Motor neuron (in vitro differentiated cells): ENCODE measurements around the gene APOH. TPM values are rescaled to one million over a fixed set of nuclear protein-coding genes. Genes with fewer than 3 reads are reported as not detected.

Experiments used
- ATAC-seq, 8 experiments: fragments of 200-7000 bp; cut with Tn5 transposase; replicated peaks in 6 of 8; 2 replicates each; pipeline ENCODE4 v1.8.0; 2021; ENCODE audit warnings: mild to moderate bottlenecking in 8 of 8, moderate library complexity in 8 of 8
- H3K27ac ChIP-seq, 2 donors: fragments of 250-450 bp; sonication (Bioruptor Pico); 2 replicates each; pipeline ENCODE4 v1.9.0; 2021; ENCODE audit warnings: antibody characterized with exemption in 2 of 2, mild to moderate bottlenecking in 2 of 2, moderate library complexity in 1 of 2
- H3K4me1 ChIP-seq, 2 donors: fragments of 250-450 bp; sonication (Bioruptor Pico); replicated peaks in 1 of 2; 2 replicates each; pipeline ENCODE4 v1.6.1; 2021; ENCODE audit warnings: antibody characterized with exemption in 2 of 2, mild to moderate bottlenecking in 2 of 2, moderate library complexity in 1 of 2
- H3K4me3 ChIP-seq, 5 donors: fragments of 250-450 bp; sonication (Bioruptor Pico); 2 replicates each; pipeline ENCODE4 v1.9.0; 2021; ENCODE audit warnings: antibody characterized with exemption in 5 of 5, mild to moderate bottlenecking in 5 of 5, moderate library complexity in 4 of 5
- WGBS, 10 experiments: fragments of 450-650 bp; shearing (Covaris generic); methylation state at CpG; one replicate each; pipeline ENCODE4 v1.0.0; 2022; 5-methylcytosine and 5-hydroxymethylcytosine counted together
- in situ Hi-C, 9 experiments: fragments of 400-800 bp; cut with MboI; loops; one replicate each; pipeline ENCODE4 v1.15.0; 2021; ENCODE audit warnings: low sequenced_read_pairs in 9 of 9, low pct_unique_long_range_greater_than_20kb in 2 of 9; ENCODE audit not compliant: unreplicated experiment in 9 of 9
- total RNA-seq, 8 experiments: library from RNA; unstranded; fragments of 300-600 nt; gene quantifications; 2 replicates each; pipeline versions ENCODE4 v1.2.3 to v1.2.4, GENCODE V29; 2022

The APOH gene
- total RNA-seq, 8 experiments from 2014 or later = not detected

DNA sequence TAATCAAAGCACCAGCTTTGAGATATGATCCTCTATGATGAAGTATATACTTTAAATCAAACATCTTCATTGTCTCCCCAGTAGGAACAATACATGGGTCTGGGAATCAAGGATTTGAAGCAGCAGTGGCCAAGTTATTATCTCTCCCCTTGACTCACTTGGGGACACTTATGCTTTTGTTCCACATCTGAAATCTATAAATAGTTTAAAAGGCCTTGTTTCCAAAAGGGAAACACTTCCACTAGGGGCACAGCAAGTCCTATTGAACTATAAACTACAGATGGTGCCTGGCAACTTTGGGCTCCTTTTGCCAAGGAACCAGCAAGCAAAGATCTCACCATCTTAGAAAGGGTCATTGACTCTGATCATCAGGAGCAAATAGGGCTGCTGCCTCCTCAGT, 21.3 kb downstream of the APOH start:
- no peaks in the 10 kb centered on the region for H3K4me1 ChIP-seq
- H3K27ac ChIP-seq = no peak overlapping the region
- in situ Hi-C loops = no loop called here
- ATAC-seq = no peak
- H3K4me3 ChIP-seq = no peak overlapping the region

DNA sequence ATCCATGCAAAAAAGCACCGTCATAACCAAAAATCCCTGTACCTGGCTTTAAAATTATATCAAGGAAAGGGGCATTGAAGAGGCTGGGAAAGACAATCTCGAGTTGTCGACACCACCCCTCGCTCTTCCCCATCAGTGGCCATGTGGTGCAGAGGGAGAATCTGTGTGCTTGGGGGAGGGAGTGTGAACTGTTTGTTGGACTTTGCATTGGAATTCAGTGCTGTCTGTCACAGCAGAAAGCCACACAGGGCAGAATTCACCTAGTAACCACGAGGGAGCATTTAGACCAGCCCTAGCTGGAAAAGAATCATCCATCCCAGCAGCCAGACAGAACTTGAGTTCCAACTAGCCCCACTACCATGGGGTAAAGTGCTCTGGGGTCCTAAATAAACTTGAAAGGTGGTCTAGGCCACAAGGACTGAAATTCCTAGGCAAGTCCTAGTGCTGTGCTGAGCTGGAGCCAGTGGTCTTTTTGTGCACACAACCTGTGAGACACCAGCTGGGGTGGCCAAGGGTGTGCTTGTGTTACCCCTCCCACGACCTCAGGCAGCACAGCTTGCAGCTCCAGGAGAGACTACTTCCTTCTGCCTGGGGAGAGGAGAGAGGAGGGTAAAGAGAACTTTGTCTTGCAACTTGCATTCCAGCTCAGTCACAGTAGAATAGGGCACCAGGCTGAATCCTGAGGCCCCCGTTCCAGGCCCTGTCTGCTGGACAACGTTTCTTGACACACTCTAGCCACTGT, 25.8 kb downstream of the APOH start:
- no peak for ATAC-seq
- 40 to 100% (median 93%) methylated on average over 1 to 6 of the region's 8 CpGs; no CpG with 5 or more reads in 1 of the 10 experiments for WGBS, 10 experiments
- peaks cover 0 to 3% of the 10 kb centered on the region in 2 donors for H3K4me1 ChIP-seq
- H3K4me3 ChIP-seq = no peak overlapping the region
- in situ Hi-C loops = no loop called here
- no peak overlapping the region for H3K27ac ChIP-seq

DNA sequence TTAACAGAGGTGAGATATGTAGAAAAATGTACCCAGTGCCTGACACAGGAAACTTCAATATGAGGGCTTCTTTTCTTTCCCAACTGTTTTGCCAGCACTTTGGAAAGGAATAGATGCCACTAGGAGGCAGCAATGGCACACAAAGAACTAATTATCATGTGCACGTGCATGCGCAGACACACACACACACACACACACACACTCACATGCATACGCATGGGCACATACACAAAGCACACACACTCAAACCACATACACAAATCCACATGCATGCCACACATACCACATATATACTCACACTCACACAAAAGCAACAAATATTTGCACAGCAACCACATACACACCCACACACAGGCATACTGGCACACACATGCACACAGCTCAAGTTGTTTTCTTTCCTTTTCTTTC, 28.5 kb downstream of the APOH start:
- in situ Hi-C loops = no loop called here
- no peak overlapping the region for H3K27ac ChIP-seq
- no peak overlapping the region for H3K4me3 ChIP-seq
- H3K4me1 ChIP-seq = peaks cover 0 to 3% of the 10 kb centered on the region in 2 donors
- peak; percentile 42 to 81 (median 64) for ATAC-seq
- WGBS, 10 experiments = 0 to 20% (median 10%) methylated on average over 1 to 3 of the region's 3 CpGs; no CpG with 5 or more reads in 6 of the 10 experiments

DNA sequence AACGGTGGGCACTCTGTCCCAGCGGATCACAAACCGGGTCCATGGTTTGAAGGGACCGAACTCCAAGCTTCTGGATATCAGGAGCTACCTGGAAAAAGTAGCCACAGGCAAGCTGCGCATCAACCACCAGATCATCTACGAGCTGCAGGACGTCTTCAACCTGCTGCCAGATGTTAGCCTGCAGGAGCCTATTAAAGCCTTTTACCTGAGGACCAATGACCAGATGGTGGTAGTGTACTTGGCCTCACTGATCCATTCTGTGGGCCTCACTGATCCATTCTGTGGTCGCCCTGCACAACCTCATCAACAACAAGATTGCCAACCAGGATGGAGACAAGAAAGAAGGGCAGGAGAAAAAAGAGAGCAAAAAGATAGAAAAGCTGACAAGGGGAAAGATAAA, 31.0 kb downstream of the APOH start:
- H3K4me1 ChIP-seq = peaks cover 0 to 3% of the 10 kb centered on the region in 2 donors
- ATAC-seq = no peak
- in situ Hi-C loops = no loop called here
- no peak overlapping the region for H3K27ac ChIP-seq
- no peak overlapping the region for H3K4me3 ChIP-seq
- WGBS, 10 experiments = 67 to 100% (median 86%) methylated on average over 1 to 5 of the region's 8 CpGs

DNA sequence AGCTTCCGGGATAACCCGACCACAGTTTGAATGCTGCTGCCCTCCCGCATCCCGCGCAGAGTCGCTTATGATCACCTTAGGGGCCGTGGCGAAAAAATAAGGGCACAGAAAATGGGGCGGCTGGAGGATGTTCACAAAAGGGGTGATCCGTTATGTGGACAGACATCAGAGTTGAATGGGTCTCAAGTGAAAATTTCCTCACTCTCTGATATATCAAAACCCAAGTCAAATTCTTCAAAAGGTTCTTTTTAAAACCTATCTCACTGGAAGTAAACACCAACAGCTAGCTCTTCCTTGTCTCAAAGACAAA, 36.9 kb downstream of the APOH start:
- peaks cover 12 to 16% of the 10 kb centered on the region in 2 donors for H3K4me1 ChIP-seq
- peak overlapping the region; percentile 47 to 69 (median 59) for H3K4me3 ChIP-seq
- H3K27ac ChIP-seq = no peak overlapping the region
- in situ Hi-C loops = no loop called here
- 0 to 42% (median 13%) methylated on average over 1 to 8 of the region's 10 CpGs; no CpG with 5 or more reads in 1 of the 10 experiments for WGBS, 10 experiments
- no peak for ATAC-seq

DNA sequence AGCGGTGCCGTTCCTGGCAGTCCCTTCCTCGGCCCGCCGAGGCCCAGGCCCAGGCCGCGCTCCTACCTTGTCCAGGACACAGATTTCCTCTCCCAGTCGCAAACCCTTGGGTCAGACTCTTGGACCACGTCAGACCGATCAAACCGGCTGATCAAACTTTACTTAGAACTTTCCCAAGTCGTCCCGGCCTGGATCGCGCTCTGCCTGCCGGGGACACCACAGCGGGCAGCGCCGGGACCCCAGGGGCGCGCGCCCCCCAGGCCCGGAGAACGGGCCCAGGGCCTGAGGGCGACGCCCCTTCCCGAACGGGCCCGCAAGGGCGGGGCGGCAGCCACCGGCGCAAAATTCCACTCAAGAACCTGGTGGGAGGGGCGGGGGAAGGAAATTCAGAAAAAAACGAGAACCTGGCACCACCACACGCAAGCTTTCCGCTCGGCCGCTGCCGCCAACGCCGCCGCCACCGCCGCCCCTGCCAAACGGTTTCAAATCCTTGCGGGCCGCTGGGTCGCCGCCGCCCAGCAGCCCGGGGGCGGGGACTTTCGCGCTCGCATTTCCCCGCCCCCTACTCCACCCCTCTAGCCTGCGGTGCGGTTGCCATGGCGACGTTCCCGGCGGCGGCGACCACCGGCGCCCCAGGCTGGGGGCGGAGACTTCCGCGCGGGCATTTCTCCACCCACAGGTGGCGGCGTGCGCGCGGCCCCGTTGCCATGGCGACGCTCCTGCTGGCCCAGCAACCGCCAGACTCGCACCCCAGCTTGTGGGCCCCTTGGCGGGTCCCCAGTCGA, 37.4 kb downstream of the APOH start, which contains the start of gene CEP112:
TSS of gene CEP112 (minus strand) at position 541 of the 785 bp plus-strand sequence.
- ATAC-seq = peak; percentile 72 to 95 (median 92)
- 0 to 20% (median 0%) methylated on average over 1 to 13 of the region's 83 CpGs; no CpG with 5 or more reads in 5 of the 10 experiments for WGBS, 10 experiments
- H3K27ac ChIP-seq = peak within 1 kb of the TSS in 1 of 2 donors; percentile 68
- peak within 1 kb of the TSS; percentile 47 to 69 (median 59) for H3K4me3 ChIP-seq
- in situ Hi-C loops = no loop called here
- peaks cover 12 to 16% of the 10 kb centered on the region in 2 donors for H3K4me1 ChIP-seq

DNA sequence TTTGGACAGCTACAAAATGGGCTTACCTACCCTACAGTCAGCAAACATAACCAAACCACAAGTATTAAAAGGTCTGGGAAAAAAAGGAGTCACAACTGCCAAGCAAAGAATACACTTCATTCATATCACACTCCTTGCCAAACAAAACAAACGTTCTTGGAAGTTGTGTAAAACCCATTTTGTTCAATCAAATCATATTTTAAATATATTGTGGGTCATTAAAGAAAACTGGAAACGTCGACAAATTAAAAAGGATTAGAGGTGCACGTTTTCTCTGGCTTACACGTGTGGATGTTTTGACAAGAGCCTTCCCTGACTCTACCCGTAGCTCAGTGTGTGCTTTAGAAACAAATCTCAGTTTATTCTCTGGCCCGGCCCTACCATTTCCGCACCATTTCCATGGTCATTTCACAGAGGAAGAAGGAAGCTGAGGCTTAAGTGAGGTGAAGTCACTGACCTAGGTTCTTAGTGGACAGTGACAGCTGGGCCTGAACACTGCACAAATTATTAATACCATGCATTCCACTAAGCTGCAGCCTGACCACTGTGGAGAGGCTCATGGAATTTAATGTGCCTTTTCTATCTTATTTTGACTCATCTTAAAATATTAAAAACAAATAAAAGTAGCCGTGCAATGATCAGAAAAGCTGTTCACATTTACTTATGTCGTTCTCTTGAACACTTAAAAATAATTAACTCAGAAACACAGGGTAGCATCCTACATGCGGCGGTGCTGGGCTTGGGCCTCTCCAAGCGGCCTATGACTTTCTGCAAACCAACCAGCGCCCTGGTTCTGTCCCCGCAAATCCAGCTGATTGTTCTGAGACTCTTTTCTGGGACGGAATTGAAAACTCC, 38.2 kb downstream of the APOH start:
- ATAC-seq = peak; percentile 12 to 42 (median 24)
- peaks cover 12 to 16% of the 10 kb centered on the region in 2 donors for H3K4me1 ChIP-seq
- peak overlapping the region; percentile 47 to 69 (median 59) for H3K4me3 ChIP-seq
- 0 to 18% (median 5%) methylated on average over 1 to 16 of the region's 16 CpGs for WGBS, 10 experiments
- peak overlapping the region in 1 of 2 donors; percentile 68 for H3K27ac ChIP-seq
- in situ Hi-C loops = no loop called here

DNA sequence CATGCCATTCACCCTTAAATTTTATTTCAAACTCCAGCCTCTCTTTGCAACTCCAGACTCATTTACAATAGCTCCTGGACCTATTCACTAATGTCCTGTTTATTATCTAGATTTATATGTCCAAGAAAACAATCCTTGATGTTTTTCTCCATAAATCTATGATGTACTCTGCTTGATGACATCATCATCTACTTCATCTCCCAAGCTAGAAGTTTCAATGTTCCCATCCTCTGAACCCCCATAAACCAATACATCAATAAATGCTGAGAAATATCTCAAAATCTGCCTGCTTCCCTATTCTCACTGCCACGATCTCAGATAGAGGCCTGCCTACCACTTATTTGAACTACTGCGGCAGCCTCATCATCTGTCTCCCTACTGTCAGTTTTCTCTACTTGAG, 41.5 kb downstream of the APOH start:
- H3K27ac ChIP-seq = no peak overlapping the region
- in situ Hi-C loops = no loop called here
- WGBS, 10 experiments = 57 to 100% (median 81%) methylated on average over 1 to 2 of the region's 2 CpGs; no CpG with 5 or more reads in 5 of the 10 experiments
- ATAC-seq = no peak
- H3K4me3 ChIP-seq = no peak overlapping the region
- peaks cover 9 to 14% of the 10 kb centered on the region in 2 donors for H3K4me1 ChIP-seq

DNA sequence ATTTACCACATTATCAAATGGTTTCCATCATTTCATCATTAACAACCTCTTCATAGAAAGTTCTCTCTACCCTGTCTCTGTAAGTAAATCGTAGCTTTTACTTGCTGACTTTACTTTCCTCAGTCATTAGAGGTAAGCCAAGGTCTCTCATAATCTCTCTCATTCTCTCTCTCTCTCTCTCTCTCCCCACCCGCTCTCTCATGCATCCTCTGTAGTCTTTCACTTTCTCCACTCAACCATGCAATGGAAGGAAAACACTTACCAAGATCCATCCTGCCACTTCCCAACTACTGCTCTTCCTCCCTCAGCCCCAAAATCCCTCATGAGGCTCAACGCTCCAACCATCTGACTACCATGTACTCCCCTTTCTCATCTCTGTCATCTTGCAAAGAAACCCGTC, 43.4 kb downstream of the APOH start:
- no peak for ATAC-seq
- in situ Hi-C loops = no loop called here
- 73 to 100% (median 81%) methylated on average over 3 to 4 of the region's 4 CpGs; no CpG with 5 or more reads in 1 of the 10 experiments for WGBS, 10 experiments
- H3K4me1 ChIP-seq = peaks cover 5 to 9% of the 10 kb centered on the region in 2 donors
- no peak overlapping the region for H3K27ac ChIP-seq
- no peak overlapping the region for H3K4me3 ChIP-seq

DNA sequence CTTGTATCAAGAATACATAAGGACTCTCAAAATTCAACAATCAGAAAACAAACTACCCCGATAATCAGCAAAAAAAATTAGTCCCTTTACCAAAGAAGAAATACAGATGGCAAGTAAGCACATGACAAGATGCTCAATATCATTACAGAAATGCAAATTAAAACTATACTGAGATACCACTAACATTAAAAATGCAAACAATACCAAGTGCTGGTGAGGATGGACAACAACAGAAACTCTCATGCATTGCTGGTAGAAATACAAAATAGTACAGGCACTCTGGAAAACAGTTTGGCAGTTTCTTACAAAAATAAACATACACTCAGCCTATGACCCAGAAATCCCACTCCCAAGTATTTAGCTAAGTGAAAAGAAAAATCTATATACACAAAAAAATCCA, 44.8 kb downstream of the APOH start:
- 71 to 100% (median 100%) methylated on average over 1 of the region's 1 CpG; no CpG with 5 or more reads in 2 of the 10 experiments for WGBS, 10 experiments
- H3K27ac ChIP-seq = no peak overlapping the region
- ATAC-seq = no peak
- H3K4me1 ChIP-seq = no peaks in the 10 kb centered on the region
- no peak overlapping the region for H3K4me3 ChIP-seq
- in situ Hi-C loops = no loop called here

DNA sequence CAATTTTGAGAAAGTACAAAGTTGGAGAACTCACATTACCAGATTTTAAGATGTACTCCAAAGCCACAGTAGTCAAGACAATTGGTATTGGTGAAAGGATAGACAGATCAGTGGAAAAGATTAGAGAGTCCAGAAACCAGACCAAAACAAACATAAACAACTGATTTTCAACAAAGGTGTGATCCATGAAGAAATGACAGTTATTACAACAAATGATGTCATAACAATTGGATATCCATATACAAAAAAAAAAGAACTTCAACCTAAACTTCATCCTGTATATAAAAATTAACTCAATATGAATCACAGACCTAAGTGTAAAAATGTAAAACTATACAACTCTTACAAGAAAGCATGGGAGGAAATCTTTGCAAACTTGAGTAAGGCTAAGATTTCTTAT, 45.7 kb downstream of the APOH start:
- H3K4me3 ChIP-seq = no peak overlapping the region
- no peak overlapping the region for H3K27ac ChIP-seq
- no peak for ATAC-seq
- H3K4me1 ChIP-seq = no peaks in the 10 kb centered on the region
- in situ Hi-C loops = no loop called here

DNA sequence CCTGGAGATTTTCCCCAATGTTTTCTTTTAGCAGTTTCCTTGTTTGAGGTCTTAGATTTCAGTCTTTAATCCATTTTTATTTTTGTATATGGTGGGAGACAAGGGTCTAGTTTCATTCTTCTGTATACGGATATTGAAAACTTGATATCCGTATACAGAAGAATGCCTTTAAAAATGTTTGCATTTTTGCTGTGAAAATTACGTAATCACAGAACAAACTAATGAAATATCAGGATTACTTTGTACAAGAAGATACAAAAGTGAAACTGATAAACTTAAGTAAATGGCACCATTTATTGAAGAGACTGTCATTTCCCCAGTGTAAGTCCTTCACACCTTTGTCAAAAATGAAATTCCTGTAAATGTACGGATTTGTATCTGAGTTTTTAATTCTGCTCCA, 50.6 kb downstream of the APOH start:
- in situ Hi-C loops = no loop called here
- 80 to 100% (median 94%) methylated on average over 1 to 4 of the region's 4 CpGs for WGBS, 10 experiments
- Histone ChIP-seq H3K4me1 (no peaks in the 10 kb centered on the region), H3K4me3 (no peak overlapping the region), H3K27ac (no peak overlapping the region)
- ATAC-seq = no peak

DNA sequence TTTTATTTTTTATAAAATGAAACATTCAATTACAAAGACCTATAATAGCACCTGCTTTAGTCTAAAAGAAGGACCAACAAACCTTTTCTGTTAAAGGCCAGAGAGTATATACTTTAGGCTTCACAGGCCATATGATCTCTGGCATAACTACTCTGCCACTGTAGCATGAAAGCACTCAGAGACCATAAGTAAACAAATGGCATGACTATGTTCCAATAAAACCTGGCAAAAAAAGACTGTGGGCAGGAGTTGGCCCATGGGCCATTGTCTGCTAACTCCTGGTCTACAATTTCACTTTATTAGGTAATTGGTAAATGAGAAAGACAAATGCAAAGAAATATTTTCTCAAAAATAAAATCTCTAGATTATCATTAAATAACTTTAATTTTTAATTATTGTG, 52.2 kb downstream of the APOH start:
- Histone ChIP-seq H3K27ac (no peak overlapping the region), H3K4me3 (no peak overlapping the region), H3K4me1 (no peaks in the 10 kb centered on the region)
- in situ Hi-C loops = no loop called here
- no peak for ATAC-seq
